PC-9 (cell line): ENCODE measurements around the gene ZACN. TPM values are rescaled to one million over a fixed set of nuclear protein-coding genes. Genes with fewer than 3 reads are reported as not detected.
A peak's percentile ranks its signal among the peaks of the same experiment; 100 is the strongest.

Source experiments
- BruUV-seq: library from RNA; stranded (reverse); fragments of 400-500 nt; replicated peaks from 2 replicates; lab custom pipeline; 2021; lab: Mats Ljungman, UMichigan
- CTCF ChIA-PET: fragments of 300-600 bp; sonication (Branson Sonifier 250); formaldehyde crosslinking; loops from one replicate; lab custom pipeline; 2022; ENCODE audit warnings: antibody characterized with exemption; lab: Charles Lee
- POLR2A ChIA-PET: fragments of 300-600 bp; sonication (Branson Sonifier 250); formaldehyde crosslinking; loops from one replicate; lab custom pipeline; 2022; ENCODE audit warnings: antibody characterized with exemption; ENCODE audit not compliant: unreplicated experiment; lab: Charles Lee
- DNase-seq, 2 experiments: peaks; one replicate each; pipeline versions ENCODE4 v3.0.0 to v3.0.0-alpha.2; 2015 to 2022; ENCODE audit warnings: mixed read lengths in 1 of 2
- H2AFZ ChIP-seq: fragments of 200-600 bp; sonication (generic); 2 replicates; pipeline ENCODE4 v1.8.1; 2017; ENCODE audit warnings: antibody characterized with exemption
- H3F3A ChIP-seq: fragments of 200-600 bp; sonication (generic); 2 replicates; pipeline ENCODE4 v1.8.1; 2017; ENCODE audit warnings: antibody characterized with exemption, mild to moderate bottlenecking, low read depth; ENCODE audit not compliant: insufficient read depth
- H3K27ac ChIP-seq: fragments of 200-600 bp; sonication (generic); 2 replicates; pipeline ENCODE4 v1.6.1; 2016; ENCODE audit warnings: mixed run types
- H3K27me3 ChIP-seq: fragments of 200-600 bp; sonication (generic); 2 replicates; pipeline ENCODE4 v1.6.1; 2016; ENCODE audit warnings: low read depth, mixed run types; ENCODE audit not compliant: insufficient read depth
- H3K36me3 ChIP-seq: fragments of 200-600 bp; sonication (generic); 2 replicates; pipeline ENCODE4 v1.6.1; 2016; ENCODE audit warnings: low read depth, mixed run types
- H3K4me1 ChIP-seq: fragments of 200-600 bp; sonication (generic); replicated peaks from 2 replicates; pipeline ENCODE4 v1.6.1; 2016; ENCODE audit warnings: mixed run types; ENCODE audit not compliant: insufficient read depth
- H3K4me2 ChIP-seq: fragments of 200-600 bp; sonication (generic); 2 replicates; pipeline ENCODE4 v1.6.1; 2017; ENCODE audit warnings: mixed run types
- H3K4me3 ChIP-seq: fragments of 200-600 bp; sonication (generic); 2 replicates; pipeline ENCODE4 v1.6.1; 2016; ENCODE audit warnings: mixed run types
- H3K79me2 ChIP-seq: fragments of 200-600 bp; sonication (generic); 2 replicates; pipeline ENCODE4 v1.6.1; 2017; ENCODE audit warnings: low read depth, mixed run types
- H3K9me2 ChIP-seq: fragments of 200-600 bp; sonication (generic); 2 replicates; pipeline ENCODE4 v1.8.1; 2017; ENCODE audit warnings: mild to moderate bottlenecking; ENCODE audit not compliant: insufficient read depth
- H3K9me3 ChIP-seq: fragments of 200-600 bp; sonication (generic); 2 replicates; pipeline ENCODE4 v1.8.1; 2016; ENCODE audit warnings: low read depth; ENCODE audit not compliant: insufficient read depth
- H4K20me1 ChIP-seq: fragments of 200-600 bp; sonication (generic); 2 replicates; pipeline ENCODE4 v1.8.1; 2017; ENCODE audit not compliant: insufficient read depth
- EZH2 ChIP-seq: fragments of 200-600 bp; sonication (generic); IDR thresholded peaks from 2 replicates; pipeline ENCODE4 v1.8.0; 2017; ENCODE audit warnings: antibody characterized with exemption, low read depth
- intact Hi-C: fragments of 100-400 bp; cut with micrococcal nuclease; formaldehyde crosslinking; loops from one replicate; pipeline ENCODE4 v1.10.0; 2022; ENCODE audit not compliant: unreplicated experiment
- total RNA-seq: library from RNA; stranded (reverse); gene quantifications from 2 replicates; pipeline ENCODE4 v1.2.3, GENCODE V29; 2021
- TF ChIP-seq, protein P1 (sequence below): fragments of 200-600 bp; sonication (generic); conservative IDR thresholded peaks from 2 replicates; pipeline ENCODE4 v1.6.1; 2017; ENCODE audit warnings: mixed run types, antibody characterized with exemption, mild to moderate bottlenecking, moderate library complexity

The ZACN gene
- total RNA-seq, 1 experiment from 2014 or later = not detected

DNA sequence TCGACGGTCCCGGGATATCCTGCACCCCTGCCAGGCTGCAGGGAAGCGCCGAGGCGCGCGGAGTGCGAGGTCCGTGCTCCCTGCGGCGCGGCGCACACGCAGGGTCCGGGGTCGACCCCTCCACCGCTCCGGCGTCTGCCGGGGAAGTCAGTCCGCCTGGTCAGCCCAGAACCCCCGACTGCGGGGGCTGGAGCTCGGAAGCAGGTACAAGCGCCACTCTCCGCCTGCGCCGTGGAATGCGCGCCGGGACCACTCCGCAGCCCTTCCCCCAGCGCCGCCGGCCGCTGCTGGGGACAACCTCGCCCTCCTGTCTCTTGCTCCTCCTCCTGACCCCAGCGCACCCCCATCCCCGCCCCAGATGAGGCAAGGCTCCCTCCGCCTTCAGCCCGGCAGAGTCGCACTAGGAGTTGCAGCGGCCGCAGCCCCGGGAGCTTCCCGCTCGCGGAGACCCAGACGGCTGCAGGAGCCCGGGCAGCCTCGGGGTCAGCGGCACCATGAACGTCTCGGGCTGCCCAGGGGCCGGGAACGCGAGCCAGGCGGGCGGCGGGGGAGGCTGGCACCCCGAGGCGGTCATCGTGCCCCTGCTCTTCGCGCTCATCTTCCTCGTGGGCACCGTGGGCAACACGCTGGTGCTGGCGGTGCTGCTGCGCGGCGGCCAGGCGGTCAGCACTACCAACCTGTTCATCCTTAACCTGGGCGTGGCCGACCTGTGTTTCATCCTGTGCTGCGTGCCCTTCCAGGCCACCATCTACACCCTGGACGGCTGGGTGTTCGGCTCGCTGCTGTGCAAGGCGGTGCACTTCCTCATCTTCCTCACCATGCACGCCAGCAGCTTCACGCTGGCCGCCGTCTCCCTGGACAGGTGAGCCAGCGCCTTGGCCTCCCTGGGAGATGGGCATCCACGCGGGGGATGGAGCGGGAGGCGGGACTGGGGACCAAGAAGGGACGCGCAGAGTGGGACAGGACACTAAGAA, 4.3 kb upstream of the ZACN start, which contains the start of gene GALR2:
Gene GALR2 (plus strand): TSS at position 392 of the 974 bp plus-strand sequence. CDS start 103 bp downstream, at position 495.
- peaks cover 9% of the 10 kb centered on the region; the same call in 1 of the 2 replicates for H3K4me1 ChIP-seq
- H3K9me2 ChIP-seq = no peaks in the 10 kb centered on the region
- H3K79me2 ChIP-seq = peaks cover 30% of the 10 kb centered on the region
- H3F3A ChIP-seq = no peaks in the 10 kb centered on the region
- H2AFZ ChIP-seq = no peak within 1 kb of the TSS
- no peak within 1 kb of the TSS for H3K4me3 ChIP-seq
- no peaks in the 10 kb centered on the region; the same call in 1 of the 2 replicates for H3K27me3 ChIP-seq
- DNase-seq = no peak
- H3K27ac ChIP-seq = no peak within 1 kb of the TSS
- H3K36me3 ChIP-seq = no peaks in the 10 kb centered on the region
- H3K4me2 ChIP-seq = peak within 1 kb of the TSS; percentile 31; the same call in 1 of the 2 replicates
- BruUV-seq = no TSS peak
- ChIA-PET POLR2A (interaction anchor here (0.5 kb wide), 1 partner anchor 52 kb away, joined by 3 read pairs; no protein-coding TSS in a partner anchor), CTCF (no interaction called here)
- peaks cover 9% of the 10 kb centered on the region; the same call in 1 of the 2 replicates for H4K20me1 ChIP-seq
- TF ChIP-seq EZH2 = no peak
- intact Hi-C loops = no loop called here
- no peaks in the 10 kb centered on the region for H3K9me3 ChIP-seq

DNA sequence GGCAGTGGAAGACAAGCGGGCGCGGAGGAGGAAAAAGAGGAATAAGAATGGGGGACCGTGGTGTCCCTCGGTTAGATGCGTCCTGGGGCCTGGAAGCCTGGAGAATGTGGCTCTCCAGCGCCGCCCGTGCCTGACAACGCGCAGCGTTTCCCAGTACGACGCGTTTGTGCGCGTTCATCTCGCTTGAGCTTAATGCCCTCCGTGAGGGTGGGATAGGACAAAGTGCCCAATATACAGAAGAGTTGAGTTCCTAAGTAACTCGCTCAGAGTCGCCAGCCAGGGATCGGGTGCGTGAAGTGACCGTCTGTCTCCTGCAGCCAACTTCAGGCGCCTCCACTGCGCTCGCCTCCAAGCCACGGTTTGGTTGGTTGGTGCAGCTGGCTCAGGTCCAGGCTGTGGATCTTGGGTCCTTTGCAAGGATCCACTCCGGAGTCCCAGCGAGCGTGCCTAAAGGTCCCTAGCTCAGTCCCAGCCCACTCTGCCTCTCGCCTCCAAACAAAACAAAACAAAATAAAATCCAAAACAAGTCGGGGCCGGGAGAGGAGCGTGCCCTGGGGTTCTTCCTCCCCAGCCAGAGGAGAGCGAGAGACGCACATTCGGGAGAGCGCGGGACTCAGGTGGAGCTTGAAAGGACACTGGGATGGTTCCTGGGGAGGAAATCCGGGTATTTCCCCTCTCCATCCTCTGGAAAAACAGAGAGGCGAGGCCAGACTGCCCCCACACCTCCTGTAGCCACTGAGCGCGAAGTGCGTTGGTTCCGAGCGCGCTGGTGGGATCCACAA, 3.4 kb upstream of the ZACN start:
- Histone ChIP-seq H3F3A (no peaks in the 10 kb centered on the region), H4K20me1 (peaks cover 9% of the 10 kb centered on the region; the same call in 1 of the 2 replicates), H3K4me3 (no peak overlapping the region), H3K9me3 (no peaks in the 10 kb centered on the region), H3K27ac (no peak overlapping the region), H3K79me2 (peaks cover 21% of the 10 kb centered on the region), H2AFZ (no peak overlapping the region), H3K4me2 (peak overlapping the region; percentile 31; the same call in 1 of the 2 replicates), H3K4me1 (peaks cover 7% of the 10 kb centered on the region; the same call in 1 of the 2 replicates), H3K9me2 (no peaks in the 10 kb centered on the region), H3K27me3 (no peaks in the 10 kb centered on the region; the same call in 1 of the 2 replicates), H3K36me3 (no peaks in the 10 kb centered on the region)
- no peak for TF ChIP-seq EZH2
- TF ChIP-seq, protein P1, sequence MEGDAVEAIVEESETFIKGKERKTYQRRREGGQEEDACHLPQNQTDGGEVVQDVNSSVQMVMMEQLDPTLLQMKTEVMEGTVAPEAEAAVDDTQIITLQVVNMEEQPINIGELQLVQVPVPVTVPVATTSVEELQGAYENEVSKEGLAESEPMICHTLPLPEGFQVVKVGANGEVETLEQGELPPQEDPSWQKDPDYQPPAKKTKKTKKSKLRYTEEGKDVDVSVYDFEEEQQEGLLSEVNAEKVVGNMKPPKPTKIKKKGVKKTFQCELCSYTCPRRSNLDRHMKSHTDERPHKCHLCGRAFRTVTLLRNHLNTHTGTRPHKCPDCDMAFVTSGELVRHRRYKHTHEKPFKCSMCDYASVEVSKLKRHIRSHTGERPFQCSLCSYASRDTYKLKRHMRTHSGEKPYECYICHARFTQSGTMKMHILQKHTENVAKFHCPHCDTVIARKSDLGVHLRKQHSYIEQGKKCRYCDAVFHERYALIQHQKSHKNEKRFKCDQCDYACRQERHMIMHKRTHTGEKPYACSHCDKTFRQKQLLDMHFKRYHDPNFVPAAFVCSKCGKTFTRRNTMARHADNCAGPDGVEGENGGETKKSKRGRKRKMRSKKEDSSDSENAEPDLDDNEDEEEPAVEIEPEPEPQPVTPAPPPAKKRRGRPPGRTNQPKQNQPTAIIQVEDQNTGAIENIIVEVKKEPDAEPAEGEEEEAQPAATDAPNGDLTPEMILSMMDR = no peak
- ChIA-PET POLR2A (interaction anchor here (0.5 kb wide), 1 partner anchor 51 kb away, joined by 3 read pairs; no protein-coding TSS in a partner anchor), CTCF (no interaction called here)
- BruUV-seq = no TSS peak
- no peak for DNase-seq
- intact Hi-C loops = no loop called here

DNA sequence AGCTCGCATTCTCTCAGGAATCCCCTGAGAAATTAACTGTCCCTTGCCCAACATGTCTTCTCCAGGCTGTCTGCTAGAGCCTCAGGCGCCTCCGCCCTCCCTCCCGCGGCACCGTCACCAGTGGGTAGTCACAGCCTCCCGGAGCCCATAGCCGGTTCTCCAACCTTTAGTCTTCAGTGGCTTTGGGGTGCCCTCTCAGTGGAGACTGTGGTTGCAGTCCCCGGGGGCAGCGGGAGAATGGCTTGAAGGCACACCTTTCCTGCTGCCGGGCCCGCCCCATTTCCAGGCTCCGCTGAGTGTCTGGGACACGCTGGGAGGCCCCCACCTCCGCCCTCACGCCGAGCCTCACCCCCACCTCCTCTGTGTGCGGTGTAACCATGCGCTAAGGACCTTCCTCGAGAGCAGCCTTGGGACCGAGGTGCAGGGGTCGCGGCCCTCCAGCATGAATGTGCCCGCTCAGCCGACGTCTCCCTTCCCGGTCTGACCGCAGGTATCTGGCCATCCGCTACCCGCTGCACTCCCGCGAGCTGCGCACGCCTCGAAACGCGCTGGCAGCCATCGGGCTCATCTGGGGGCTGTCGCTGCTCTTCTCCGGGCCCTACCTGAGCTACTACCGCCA, 2.7 kb upstream of the ZACN start:
- TF ChIP-seq, protein P1 = no peak
- no peak for TF ChIP-seq EZH2
- peaks cover 5% of the 10 kb centered on the region; the same call in 1 of the 2 replicates for H4K20me1 ChIP-seq
- no peak overlapping the region for H3K4me3 ChIP-seq
- no peaks in the 10 kb centered on the region for H3F3A ChIP-seq
- no peaks in the 10 kb centered on the region for H3K9me2 ChIP-seq
- H2AFZ ChIP-seq = no peak overlapping the region
- no peak for DNase-seq
- H3K27ac ChIP-seq = no peak overlapping the region
- no peaks in the 10 kb centered on the region for H3K9me3 ChIP-seq
- H3K4me1 ChIP-seq = 0 out of 2 replicates have a peak, but pooled peaks cover under 1% of the 10 kb centered on the region
- intact Hi-C loops = no loop called here
- no peaks in the 10 kb centered on the region; the same call in 1 of the 2 replicates for H3K27me3 ChIP-seq
- H3K79me2 ChIP-seq = peaks cover 14% of the 10 kb centered on the region
- BruUV-seq = no TSS peak
- ChIA-PET CTCF (no interaction called here), POLR2A (no interaction called here)
- no peaks in the 10 kb centered on the region for H3K36me3 ChIP-seq
- no peak overlapping the region for H3K4me2 ChIP-seq
